CD4-positive, alpha-beta T cell treated with Interferon gamma for 1 hour (primary cell): ENCODE measurements around the gene IL20RB.

Experiments
- DNase-seq: peaks from one replicate; pipeline ENCODE4 v3.0.0-alpha.2; 2020

Gene IL20RB, protein sequence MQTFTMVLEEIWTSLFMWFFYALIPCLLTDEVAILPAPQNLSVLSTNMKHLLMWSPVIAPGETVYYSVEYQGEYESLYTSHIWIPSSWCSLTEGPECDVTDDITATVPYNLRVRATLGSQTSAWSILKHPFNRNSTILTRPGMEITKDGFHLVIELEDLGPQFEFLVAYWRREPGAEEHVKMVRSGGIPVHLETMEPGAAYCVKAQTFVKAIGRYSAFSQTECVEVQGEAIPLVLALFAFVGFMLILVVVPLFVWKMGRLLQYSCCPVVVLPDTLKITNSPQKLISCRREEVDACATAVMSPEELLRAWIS

DNA sequence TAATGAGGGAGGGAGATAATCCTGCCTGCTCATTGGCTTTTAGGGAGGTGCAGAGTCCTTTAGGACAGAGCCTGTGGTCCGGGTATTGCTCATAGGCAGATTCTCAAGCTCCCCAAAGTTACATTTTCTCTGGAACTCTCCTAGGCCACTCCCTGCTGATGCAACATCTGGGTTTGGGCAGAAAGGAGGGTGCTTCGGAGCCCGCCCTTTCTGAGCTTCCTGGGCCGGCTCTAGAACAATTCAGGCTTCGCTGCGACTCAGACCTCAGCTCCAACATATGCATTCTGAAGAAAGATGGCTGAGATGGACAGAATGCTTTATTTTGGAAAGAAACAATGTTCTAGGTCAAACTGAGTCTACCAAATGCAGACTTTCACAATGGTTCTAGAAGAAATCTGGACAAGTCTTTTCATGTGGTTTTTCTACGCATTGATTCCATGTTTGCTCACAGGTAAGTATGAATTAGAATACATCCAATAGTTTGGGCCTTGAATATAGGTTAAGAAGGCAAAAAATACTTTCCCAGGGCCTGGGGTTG, at the start of gene IL20RB:
IL20RB (plus strand) TSS at position 233 of the 538 bp plus-strand sequence; CDS start at position 364, 131 bp downstream.
- DNase-seq = no peak

DNA sequence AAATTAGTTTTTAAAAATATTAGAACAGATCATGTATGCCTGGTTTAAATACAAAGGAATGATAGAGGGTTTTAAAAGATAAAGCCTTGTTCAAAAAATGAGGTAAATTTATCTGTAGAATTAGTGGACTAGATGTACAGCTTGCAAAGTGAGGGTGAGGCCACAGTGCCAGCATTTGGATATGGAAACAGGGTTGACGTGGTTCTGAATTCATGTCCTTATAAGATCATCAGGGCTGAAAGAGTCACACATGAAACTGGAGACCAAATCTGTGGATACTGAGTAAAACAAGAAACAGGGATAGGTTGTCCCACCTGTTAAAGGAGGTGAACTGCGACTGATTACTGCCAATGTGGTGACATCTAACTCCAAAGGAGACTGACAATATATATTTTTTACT, 49.5 kb upstream of the IL20RB start:
- DNase-seq = no peak

- no peak for DNase-seq
Measured at GRCh38 chr3:136909187-136909586, 48.6 kb upstream of the IL20RB start.

- no peak for DNase-seq
Measured at GRCh38 chr3:136910697-136911096, 47.1 kb upstream of the IL20RB start.

- DNase-seq = no peak
Measured at GRCh38 chr3:136913168-136913567, 44.6 kb upstream of the IL20RB start.

- no peak for DNase-seq
Measured at GRCh38 chr3:136914739-136915138, 43.0 kb upstream of the IL20RB start.

DNA sequence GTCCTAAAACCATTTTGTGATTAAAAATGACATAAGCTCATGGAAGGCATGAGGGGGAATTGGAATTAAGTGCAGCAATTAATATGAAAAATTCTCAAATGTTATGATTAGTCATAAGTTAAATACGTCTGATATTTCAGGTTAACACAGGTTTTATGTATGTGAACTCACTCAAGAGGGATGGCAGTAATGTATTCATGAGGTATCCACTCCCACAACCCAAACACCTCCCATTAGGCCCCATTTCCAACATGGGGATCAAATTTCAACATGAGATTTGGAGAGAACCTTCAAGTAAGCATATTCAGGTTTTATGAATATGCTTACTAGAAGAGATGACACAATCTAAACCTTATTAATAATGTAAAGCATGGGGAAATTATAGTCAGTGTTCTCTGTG, 41.6 kb upstream of the IL20RB start:
- no peak for DNase-seq

GRCh38 chr3:136919799-136920580, 37.8 kb upstream of the IL20RB start:
- no peak for DNase-seq

- DNase-seq = no peak
Measured at GRCh38 chr3:136920904-136921611, 36.7 kb upstream of the IL20RB start.

GRCh38 chr3:136925425-136926190, 32.2 kb upstream of the IL20RB start:
- DNase-seq = no peak

GRCh38 chr3:136928240-136928639, 29.5 kb upstream of the IL20RB start:
- no peak for DNase-seq

- DNase-seq = no peak
Measured at GRCh38 chr3:136929977-136930670, 27.7 kb upstream of the IL20RB start.

GRCh38 chr3:136931606-136932005, 26.2 kb upstream of the IL20RB start:
- no peak for DNase-seq

DNA sequence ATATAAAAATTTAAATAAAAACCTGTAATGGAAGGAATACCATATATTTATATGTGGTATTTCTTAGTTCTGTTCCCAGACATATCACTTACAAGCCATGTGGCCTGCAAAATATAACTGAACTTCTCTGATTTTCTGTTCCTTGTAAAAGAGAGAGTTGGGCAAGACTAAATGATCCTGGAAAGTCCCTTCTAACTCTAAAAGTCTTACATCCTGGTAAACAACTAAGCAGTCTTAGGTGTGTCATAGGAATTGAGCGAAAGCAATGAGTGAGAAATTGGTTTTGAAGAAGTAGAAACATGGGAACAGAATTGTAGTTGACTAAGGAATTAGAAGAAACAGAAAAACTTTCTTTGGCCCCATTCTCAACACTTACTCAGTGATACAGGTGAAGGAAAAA, 25.3 kb upstream of the IL20RB start:
- no peak for DNase-seq

DNA sequence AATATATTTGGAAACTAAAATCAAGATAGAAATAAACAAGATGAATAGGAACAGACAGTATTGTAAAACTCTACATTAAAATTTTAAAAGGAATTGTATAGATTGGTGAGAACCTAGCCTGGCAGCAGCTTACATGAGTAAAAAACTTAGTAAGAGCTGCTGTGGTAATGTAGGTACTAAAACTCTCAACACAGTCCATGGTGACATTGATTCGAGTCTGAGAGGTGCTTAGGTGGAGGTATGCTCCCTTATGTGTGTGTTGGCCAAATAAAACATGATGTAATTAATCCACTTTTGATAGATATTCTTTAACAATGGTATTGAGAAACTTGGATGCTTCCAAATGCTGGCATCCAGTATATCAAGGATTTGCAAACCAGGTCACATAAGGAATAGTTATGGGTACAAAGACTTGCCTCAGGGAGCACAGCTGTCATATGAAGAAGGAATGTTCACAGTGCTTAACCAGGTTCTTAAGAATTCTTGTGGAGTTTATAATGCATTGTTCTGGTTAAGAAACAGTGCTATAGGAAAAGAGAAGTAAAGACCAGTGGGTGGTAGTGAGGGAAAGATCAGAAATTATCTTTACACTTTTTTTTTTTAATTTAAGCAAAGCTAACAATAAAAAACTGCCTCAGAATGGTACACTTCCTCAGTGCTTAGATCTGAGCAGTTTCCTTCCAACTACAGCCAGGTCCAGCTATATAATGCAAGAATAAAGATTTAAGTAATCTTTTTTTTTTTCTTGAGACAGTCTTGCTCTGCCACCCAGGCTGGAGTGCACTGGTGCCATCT, 24.6 kb upstream of the IL20RB start:
- DNase-seq = no peak

- no peak for DNase-seq
Measured at GRCh38 chr3:136937175-136937574, 20.6 kb upstream of the IL20RB start.

DNA sequence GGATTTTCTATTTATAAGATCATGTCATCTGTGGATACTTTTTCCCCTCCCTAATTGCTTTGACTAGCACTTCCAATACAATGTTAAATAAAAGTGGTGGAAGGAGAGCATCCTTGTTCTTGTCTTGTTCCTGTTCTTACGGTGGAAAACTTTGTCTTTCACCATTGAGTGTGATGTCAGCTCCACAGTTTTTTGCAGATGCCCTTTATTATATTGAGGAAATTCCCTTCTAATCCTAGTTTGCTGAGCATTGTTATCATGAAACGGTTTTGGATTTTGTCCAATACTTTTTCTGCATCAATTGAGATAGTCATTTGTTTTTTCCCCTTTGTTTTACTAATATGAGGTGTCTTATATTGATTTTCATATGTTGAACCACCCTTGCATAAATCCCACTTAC, 19.9 kb upstream of the IL20RB start:
- no peak for DNase-seq

- DNase-seq = no peak
Measured at GRCh38 chr3:136938334-136938733, 19.4 kb upstream of the IL20RB start.

DNA sequence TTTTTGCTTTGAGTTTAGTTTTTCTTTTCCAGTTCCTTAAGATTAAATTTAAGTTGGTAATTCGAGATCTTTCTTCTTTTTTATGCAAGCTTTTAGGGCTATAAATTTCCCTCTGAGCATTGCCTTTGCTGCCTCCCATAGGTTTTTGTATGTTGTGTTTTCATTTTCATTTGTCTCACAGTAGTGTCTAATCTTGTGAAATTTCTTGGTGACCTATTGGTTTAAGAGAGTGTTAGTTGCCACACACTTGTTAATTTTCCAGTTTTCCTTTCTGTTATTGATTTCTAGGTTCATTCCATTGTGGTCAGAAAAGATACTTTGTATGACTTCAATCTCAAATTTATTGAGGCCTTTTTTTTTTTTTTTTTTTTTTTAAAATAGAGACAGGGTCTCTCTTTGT, 18.3 kb upstream of the IL20RB start:
- no peak for DNase-seq

GRCh38 chr3:136942803-136943202, 15.0 kb upstream of the IL20RB start:
- no peak for DNase-seq

DNA sequence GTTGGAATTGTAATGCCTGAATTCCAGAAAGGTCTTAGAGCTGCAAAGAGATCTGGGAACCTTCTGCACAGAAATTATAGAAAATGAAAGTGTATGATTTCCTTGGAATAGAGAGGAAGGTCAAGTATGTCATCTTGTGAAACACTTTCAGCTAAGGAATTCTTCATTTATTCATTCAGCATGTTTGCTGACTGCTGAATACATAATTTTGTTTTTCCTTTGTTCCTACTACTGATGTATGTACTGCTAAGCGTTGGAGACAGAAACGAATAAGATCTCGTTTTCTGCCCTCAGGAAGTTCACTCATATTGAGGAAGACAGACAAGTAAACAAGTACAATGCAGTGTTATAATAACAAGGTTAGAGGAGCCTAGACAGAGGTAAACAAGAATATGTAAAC, 14.3 kb upstream of the IL20RB start:
- no peak for DNase-seq
